WI38 (cell line): Measurements from ENCODE around the gene CHP2.
"Not testable (repeated sequence)": the region's sequence is repeated elsewhere in the genome, so short reads cannot be mapped to it uniquely, and the experiment has no call there.

ENCODE experiments used
- H3K4me3 ChIP-seq: 2 replicates; pipeline ENCODE4 v1.5.1; 2011; ENCODE audit warnings: low read depth, mild to moderate bottlenecking, control low read depth, low read length
- TF ChIP-seq, protein P1 (sequence below): IDR thresholded peaks from 2 replicates; pipeline ENCODE4 v1.5.1; 2012; ENCODE audit warnings: low read depth, mild to moderate bottlenecking, control low read depth, low read length

Gene CHP2

DNA sequence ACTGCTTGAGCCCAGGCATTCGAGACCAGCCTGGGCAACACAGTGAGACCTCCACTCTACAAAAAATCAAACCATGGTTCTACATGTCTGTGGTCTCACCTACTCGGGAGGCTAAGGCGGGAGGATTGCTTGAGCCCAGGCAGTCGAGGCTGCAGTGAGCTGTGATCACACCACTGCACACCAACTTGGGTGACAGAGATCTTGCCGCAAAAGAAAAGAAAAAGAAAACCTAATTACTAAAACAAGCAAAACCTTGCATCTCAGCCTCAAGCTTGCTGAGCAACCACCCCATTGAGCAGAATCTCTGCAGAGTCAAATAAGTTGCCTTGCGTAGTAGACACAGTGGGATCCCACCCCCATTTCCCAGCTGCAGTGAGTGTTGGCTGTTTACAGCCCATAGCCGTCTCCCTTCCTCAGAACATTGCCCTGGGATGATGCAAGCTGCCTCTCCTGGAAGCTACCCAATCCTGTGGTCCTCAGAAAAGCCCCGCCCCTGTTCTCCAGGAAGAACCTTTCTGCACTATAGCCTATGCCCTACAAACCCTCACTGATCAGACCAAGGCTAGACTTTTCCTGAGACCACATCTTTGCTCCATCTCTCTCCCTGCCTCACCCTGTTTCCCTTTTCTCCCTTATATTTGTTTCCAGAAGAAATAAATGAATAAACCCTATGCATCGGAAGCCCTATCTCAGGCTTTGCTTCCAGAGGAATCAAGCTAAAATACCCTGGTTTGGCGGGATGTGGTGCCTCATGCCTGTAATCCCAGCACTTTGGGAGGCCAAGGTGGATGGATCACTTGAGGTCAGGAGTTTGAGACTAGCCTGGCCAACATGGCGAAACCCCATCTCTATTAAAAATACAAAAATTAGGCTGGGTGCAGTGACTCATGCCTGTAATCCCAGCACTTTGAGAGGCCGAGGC lies 25.1 kb upstream of the CHP2 start:
- H3K4me3 ChIP-seq, result no peak overlapping the region
- TF ChIP-seq, protein P1, sequence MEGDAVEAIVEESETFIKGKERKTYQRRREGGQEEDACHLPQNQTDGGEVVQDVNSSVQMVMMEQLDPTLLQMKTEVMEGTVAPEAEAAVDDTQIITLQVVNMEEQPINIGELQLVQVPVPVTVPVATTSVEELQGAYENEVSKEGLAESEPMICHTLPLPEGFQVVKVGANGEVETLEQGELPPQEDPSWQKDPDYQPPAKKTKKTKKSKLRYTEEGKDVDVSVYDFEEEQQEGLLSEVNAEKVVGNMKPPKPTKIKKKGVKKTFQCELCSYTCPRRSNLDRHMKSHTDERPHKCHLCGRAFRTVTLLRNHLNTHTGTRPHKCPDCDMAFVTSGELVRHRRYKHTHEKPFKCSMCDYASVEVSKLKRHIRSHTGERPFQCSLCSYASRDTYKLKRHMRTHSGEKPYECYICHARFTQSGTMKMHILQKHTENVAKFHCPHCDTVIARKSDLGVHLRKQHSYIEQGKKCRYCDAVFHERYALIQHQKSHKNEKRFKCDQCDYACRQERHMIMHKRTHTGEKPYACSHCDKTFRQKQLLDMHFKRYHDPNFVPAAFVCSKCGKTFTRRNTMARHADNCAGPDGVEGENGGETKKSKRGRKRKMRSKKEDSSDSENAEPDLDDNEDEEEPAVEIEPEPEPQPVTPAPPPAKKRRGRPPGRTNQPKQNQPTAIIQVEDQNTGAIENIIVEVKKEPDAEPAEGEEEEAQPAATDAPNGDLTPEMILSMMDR, result no peak

GRCh38 chr16:23734176-23734893 lies 20.5 kb upstream of the CHP2 start:
- H3K4me3 ChIP-seq, result no peak overlapping the region
- TF ChIP-seq, protein P1, result no peak

DNA sequence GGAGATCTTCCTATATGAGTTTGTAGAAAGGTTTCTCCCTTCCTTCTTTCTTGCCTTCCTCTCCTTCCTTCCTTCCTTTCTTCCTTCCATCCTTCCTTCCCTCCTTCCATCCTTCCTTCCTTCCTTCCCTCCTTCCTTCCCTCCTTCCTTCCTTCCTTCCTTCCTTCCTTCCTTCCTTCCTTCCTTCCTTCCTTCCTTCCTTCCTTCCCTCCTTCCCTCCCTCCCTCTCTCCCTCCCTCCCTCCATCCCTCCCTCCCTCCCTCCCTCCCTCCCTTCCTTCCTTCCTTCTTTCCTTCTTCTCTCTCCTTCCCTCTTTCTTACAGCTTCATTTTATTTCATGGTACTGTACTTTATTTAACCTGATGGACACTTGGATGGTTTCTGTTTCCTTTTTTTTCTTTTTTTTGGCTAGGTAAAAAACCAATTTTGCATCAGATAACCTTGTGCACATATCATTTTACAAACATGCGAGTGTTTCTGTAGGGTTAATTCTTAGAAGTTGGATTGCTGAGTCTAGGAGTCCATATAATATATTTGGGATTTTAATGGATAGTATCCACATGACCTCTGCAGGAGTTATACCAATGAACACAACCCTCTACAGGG lies 17.3 kb upstream of the CHP2 start:
- H3K4me3 ChIP-seq, result not testable (repeated sequence)

GRCh38 chr16:23739516-23739915 lies 15.3 kb upstream of the CHP2 start:
- no peak overlapping the region for H3K4me3 ChIP-seq
- TF ChIP-seq, protein P1, result no peak

DNA sequence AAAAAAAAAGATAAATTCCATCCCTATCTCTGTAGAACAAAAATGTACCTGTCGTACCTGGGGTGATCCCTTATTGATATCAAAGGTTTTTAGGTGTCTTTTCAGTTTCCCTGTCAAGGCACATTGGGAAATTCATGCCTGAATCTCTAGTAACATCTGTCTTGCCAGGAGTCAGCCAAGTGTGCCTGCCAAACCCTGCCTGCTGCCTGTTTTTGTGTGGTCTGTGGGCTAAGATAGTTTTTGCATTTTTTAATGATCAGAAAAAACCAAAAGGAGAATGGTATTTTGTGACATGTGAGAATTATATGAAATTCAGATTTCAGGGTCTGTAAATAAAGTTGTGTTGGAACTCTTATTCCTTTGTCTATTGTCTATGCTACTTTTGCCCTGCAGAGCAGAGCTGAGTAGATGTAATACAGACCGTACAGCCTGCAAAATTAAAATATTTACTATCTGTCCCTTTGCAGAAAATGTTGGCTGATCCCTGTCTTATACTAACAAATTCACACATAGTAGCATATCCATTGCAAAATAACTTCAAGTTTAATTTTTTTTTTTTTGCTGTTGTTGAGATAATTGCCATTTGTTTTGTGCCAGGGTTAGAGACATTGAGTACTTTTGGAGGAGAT lies 13.0 kb upstream of the CHP2 start:
- TF ChIP-seq, protein P1, result no peak
- H3K4me3 ChIP-seq, result no peak overlapping the region

GRCh38 chr16:23742766-23743165 lies 12.1 kb upstream of the CHP2 start:
- TF ChIP-seq, protein P1, result no peak
- H3K4me3 ChIP-seq, result no peak overlapping the region

- TF ChIP-seq, protein P1, result no peak
- no peak overlapping the region for H3K4me3 ChIP-seq
Measured at GRCh38 chr16:23745263-23745662, 9.6 kb upstream of the CHP2 start.
